Activated T-helper 1 cell treated with anti-CD3 and anti-CD28 coated beads, Interleukin-2, amount 50 U/mL, for 16 hours (primary cell): ENCODE results near the gene LAMTOR4.
"Not testable (repeated sequence)": the region's sequence is repeated elsewhere in the genome, so short reads cannot be mapped to it uniquely, and the experiment has no call there.

Experiments used
- DNase-seq, 2 donors: peaks; one replicate each; pipeline ENCODE4 v3.0.0-alpha.2; 2020; ENCODE audit warnings: low read depth in 1 of 2, low spot score in 1 of 2

LAMTOR4 gene

GRCh38 chr7:100169147-100169850 is 20.6 kb downstream of the LAMTOR4 start:
- DNase-seq: no peak

GRCh38 chr7:100170101-100170897 is 21.6 kb downstream of the LAMTOR4 start:
- DNase-seq: no peak

- DNase-seq: peak in 1 of 2 donors; percentile 26
These were observed 22.5 kb downstream of the LAMTOR4 start for GRCh38 chr7:100171087-100171681.

GRCh38 chr7:100171840-100172239 is 23.1 kb downstream of the LAMTOR4 start:
- DNase-seq: no peak

- no peak for DNase-seq
These were observed 25.2 kb downstream of the LAMTOR4 start for GRCh38 chr7:100173806-100174495.

GRCh38 chr7:100174582-100174981 is 25.9 kb downstream of the LAMTOR4 start:
- DNase-seq: no peak

- DNase-seq: no peak
These were observed 26.7 kb downstream of the LAMTOR4 start for GRCh38 chr7:100175296-100175935.

- no peak for DNase-seq
These were observed 27.7 kb downstream of the LAMTOR4 start for GRCh38 chr7:100176096-100177044.

- DNase-seq: peak; percentile 94
These were observed 28.6 kb downstream of the LAMTOR4 start, which contains the start of the genes GPC2 and STAG3 for GRCh38 chr7:100177045-100178001. Gene GPC2, minus strand, starts transcription at chr7:100177381. Its CDS starts 182 bp downstream, at chr7:100177199. Gene STAG3, plus strand, starts transcription at chr7:100177918. Its CDS starts 2,639 bp downstream, at chr7:100180557.

GRCh38 chr7:100180084-100180483 is 31.4 kb downstream of the LAMTOR4 start:
- DNase-seq: not testable (repeated sequence)

GRCh38 chr7:100182616-100183015 is 33.9 kb downstream of the LAMTOR4 start:
- not testable (repeated sequence) for DNase-seq

- not testable (repeated sequence) for DNase-seq
These were observed 34.4 kb downstream of the LAMTOR4 start for GRCh38 chr7:100183090-100183489.

- DNase-seq: no peak
These were observed 37.0 kb downstream of the LAMTOR4 start for GRCh38 chr7:100185726-100186125.

GRCh38 chr7:100189061-100189460 is 40.3 kb downstream of the LAMTOR4 start:
- DNase-seq: no peak

- no peak for DNase-seq
These were observed 41.5 kb downstream of the LAMTOR4 start for GRCh38 chr7:100190048-100190711.

GRCh38 chr7:100191775-100192174 is 43.1 kb downstream of the LAMTOR4 start:
- no peak for DNase-seq

GRCh38 chr7:100192281-100192862 is 43.7 kb downstream of the LAMTOR4 start:
- not testable (repeated sequence) for DNase-seq
